Fibroblast of villous mesenchyme (primary cell): ENCODE results near the gene TMEM139. TPM values are rescaled to one million over a fixed set of nuclear protein-coding genes. Genes with fewer than 3 reads are reported as not detected.
A peak's percentile ranks its signal among the peaks of the same experiment; 100 is the strongest.

Source experiments
- DNase-seq: peaks from one replicate; pipeline ENCODE4 v3.0.0-alpha.2; 2010; ENCODE audit warnings: low read depth
- H3K4me3 ChIP-seq: 2 replicates; pipeline ENCODE4 v1.5.1; 2011; ENCODE audit warnings: low read depth, mild to moderate bottlenecking, low read length
- small RNA-seq: library from RNA; depleted of rRNA; stranded (forward); fragments of <200 nt; gene quantifications from one replicate; pipeline ENCODE3, GENCODE V24; 2012
- total RNA-seq: library from RNA; depleted of rRNA; stranded (reverse); fragments of >200 nt; gene quantifications from 2 replicates; pipeline ENCODE4 v1.2.3, GENCODE V29; 2012
- TF ChIP-seq, protein P1 (sequence below): IDR thresholded peaks from 2 replicates; pipeline ENCODE4 v1.5.1; 2012; ENCODE audit warnings: low read depth, mild to moderate bottlenecking, low read length; ENCODE audit not compliant: insufficient read depth

The TMEM139 gene
- total RNA-seq, 1 donor, result not detected

DNA sequence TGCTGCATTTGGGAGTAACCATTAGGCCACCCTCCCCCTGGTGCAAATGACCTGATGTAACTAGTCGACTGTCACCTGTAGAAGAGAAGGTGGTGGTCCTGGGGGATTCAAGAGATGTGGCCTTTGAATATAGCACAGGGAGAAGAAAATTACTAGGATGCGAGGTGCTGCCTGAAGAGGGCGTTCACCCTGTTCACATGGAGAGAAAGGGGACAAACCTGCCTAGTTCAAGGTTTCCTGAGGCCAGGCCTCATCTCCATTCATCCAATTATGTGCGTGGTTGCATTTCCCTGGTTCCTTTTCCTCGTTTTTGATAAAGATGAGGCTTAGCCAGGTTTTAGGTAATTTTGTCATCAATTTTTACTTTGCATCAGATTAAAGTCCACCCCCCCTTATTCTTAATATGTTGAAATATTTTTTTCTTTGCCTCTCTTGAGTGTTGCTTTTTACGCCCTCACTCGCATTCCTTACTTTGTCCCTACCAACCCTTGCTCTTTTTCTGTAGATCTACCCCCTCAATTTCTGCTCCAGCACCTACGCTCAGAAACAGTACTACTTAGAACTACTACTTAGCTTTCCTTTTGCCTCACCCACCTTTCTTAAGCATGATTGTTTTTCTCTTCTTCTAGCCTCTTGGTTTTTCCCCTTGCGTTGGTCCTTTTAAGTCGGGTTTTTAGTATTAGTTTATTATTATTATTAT is 44.9 kb downstream of the TMEM139 start:
- TF ChIP-seq, protein P1, sequence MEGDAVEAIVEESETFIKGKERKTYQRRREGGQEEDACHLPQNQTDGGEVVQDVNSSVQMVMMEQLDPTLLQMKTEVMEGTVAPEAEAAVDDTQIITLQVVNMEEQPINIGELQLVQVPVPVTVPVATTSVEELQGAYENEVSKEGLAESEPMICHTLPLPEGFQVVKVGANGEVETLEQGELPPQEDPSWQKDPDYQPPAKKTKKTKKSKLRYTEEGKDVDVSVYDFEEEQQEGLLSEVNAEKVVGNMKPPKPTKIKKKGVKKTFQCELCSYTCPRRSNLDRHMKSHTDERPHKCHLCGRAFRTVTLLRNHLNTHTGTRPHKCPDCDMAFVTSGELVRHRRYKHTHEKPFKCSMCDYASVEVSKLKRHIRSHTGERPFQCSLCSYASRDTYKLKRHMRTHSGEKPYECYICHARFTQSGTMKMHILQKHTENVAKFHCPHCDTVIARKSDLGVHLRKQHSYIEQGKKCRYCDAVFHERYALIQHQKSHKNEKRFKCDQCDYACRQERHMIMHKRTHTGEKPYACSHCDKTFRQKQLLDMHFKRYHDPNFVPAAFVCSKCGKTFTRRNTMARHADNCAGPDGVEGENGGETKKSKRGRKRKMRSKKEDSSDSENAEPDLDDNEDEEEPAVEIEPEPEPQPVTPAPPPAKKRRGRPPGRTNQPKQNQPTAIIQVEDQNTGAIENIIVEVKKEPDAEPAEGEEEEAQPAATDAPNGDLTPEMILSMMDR, result no peak
- H3K4me3 ChIP-seq, result no peak overlapping the region
- DNase-seq, result no peak

DNA sequence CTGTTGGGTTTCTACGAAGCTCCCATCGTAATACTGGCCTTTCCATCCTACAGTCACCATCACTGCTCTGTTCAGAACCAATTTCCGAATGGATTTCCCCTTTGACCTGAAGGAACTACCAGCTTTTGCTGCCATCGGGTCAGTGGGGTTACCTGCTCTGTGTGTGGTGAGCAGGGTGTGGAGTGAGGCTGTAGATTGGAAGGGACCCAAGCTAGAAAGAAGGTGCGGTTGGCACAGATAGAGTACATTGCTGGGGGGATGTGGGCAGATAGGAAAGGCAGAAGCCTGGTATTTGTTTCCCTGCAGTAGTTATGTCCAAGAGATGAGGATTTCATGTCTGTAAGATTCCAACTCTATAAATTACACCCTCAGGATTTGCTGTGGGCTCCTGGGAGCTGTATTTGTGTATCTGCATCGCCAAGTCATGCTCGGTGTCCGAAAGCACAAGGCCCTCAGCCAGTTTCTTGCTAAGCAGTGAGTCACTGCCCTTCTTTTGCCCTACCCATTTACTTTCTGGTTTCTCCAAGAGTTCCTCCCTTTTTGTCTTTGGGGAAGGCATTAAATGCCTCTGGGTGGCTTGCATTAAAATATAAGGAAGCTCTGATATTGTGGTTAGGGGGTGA is 46.5 kb downstream of the TMEM139 start:
- H3K4me3 ChIP-seq, result no peak overlapping the region
- peak; percentile 80 for DNase-seq
- TF ChIP-seq, protein P1, result no peak

DNA sequence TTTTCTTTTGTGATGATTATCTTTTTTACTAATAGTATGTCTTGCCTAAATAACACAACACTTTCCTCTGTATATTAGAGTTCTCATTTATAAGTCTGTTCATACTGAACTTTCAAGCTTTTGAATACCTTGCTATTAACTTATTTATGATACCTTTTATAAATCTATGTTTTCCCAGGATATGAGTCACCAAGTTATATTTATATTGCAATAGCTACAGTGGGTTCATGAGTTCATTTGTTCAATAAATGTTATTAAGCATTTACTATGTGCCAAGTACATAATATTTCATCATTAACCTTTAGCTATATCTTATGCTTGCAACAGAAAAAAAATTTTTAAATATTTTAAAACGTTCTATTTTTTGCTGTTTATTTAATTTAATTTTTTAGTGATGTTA is 49.5 kb downstream of the TMEM139 start:
- TF ChIP-seq, protein P1, result no peak
- DNase-seq, result no peak
- no peak overlapping the region for H3K4me3 ChIP-seq

DNA sequence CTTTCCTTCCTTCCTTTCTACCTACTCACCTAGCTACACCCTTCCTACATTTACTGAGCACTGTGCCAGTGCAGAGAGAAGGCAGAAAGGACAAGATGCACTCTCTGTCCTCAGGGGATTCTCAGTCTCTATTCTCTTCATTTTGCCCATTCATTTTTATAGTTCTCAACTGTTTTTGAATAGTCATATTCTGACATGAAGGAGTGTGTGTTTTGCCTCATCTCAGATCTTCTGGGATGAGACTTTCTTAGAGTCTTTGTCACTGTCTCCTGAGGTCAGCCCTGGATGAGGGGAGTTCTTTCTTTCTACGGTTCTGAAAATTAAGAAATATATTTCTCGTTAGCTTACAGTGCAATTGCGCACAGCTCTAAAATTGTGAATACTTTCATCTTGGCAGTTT is 52.5 kb downstream of the TMEM139 start:
- TF ChIP-seq, protein P1, result no peak

More for the DNA sequence above, 52.5 kb downstream of the TMEM139 start:
- no peak for DNase-seq
- no peak overlapping the region for H3K4me3 ChIP-seq

Small RNAs within 50 kb of the gene (small RNA-seq; reads per million reads assigned to genes)
- gene RN7SL481P, result not detected
- not detected for gene RN7SL535P

Other genes with a start within 250 kb of the TMEM139 start
- gene OR6V1, start 232.6 kb upstream of the TMEM139 start, total RNA-seq, result not detected in 2 replicates
- not detected in 2 replicates for gene PIP, start 152.9 kb upstream of the TMEM139 start, total RNA-seq
- not detected in 2 replicates for gene TAS2R39, start 101.5 kb upstream of the TMEM139 start, total RNA-seq
- not detected in 2 replicates for gene TAS2R40, start 62.9 kb upstream of the TMEM139 start, total RNA-seq
- 63.1 and 69.1 TPM in 2 replicates for gene GSTK1, start 21.5 kb upstream of the TMEM139 start, total RNA-seq
- 11.9 and 16.0 TPM in 2 replicates for gene CASP2, start 3.4 kb downstream of the TMEM139 start, total RNA-seq
- gene CLCN1, start 31.2 kb downstream of the TMEM139 start, total RNA-seq, result under 0.01 TPM in 2 replicates
- gene FAM131B, start 77.8 kb downstream of the TMEM139 start, total RNA-seq, result 1.3 and 2.2 TPM in 2 replicates
- 71.7 and 96.3 TPM in 2 replicates for gene ZYX, start 96.4 kb downstream of the TMEM139 start, total RNA-seq
- 0.32 TPM in 1 of 2 replicates, not detected in the other for gene EPHA1, start 123.9 kb downstream of the TMEM139 start, total RNA-seq
- gene TAS2R60, start 158.5 kb downstream of the TMEM139 start, total RNA-seq, result not detected in 2 replicates
- gene TAS2R41, start 192.9 kb downstream of the TMEM139 start, total RNA-seq, result not detected in 2 replicates